NCI-H2227 (cell line): ENCODE results near the gene TMEM233.
A peak's percentile ranks its signal among the peaks of the same experiment; 100 is the strongest.

Source experiments
- DNase-seq: peaks from one replicate; lab custom pipeline; 2025; ENCODE audit not compliant: unreplicated experiment; lab: John Stamatoyannopoulos, UW

The TMEM233 gene

DNA sequence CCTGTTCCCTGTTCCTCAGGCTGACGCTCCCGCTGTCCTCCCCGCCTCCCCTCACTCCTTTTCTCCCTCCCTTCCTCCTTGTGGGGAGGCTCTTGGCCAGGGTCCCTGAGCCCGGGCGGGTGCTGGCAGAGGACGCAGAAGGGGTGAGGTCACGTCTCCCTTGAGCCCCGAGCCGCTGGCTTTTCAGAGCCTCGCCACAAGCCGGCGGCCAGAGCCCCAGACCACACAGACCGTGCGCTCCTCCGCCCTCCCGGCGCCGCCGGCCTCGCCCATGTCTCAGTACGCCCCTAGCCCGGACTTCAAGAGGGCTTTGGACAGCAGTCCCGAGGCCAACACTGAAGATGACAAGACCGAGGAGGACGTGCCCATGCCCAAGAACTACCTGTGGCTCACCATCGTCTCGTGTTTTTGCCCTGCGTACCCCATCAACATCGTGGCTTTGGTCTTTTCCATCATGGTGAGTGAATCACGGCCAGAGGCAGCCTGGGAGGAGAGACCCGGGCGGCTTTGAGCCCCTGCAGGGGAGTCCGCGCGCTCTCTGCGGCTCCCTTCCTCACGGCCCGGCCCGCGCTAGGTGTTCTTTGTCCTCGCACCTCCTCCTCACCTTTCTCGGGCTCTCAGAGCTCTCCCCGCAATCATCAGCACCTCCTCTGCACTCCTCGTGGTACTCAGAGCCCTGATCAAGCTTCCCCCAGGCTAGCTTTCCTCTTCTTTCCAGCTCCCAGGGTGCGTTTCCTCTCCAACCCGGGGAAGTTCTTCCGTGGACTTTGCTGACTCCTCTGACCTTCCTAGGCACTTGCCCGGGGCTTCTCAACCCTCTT, at the start of gene TMEM233:
Gene TMEM233, plus strand, starts transcription at position 197 of the 821 bp plus-strand sequence. Its CDS starts 75 bp downstream, at position 272.
- DNase-seq: no peak

GRCh38 chr12:119544765-119545625, 48.6 kb upstream of the TMEM233 start:
- DNase-seq: peak; percentile 82

GRCh38 chr12:119546340-119546739, 47.2 kb upstream of the TMEM233 start:
- DNase-seq: no peak

DNA sequence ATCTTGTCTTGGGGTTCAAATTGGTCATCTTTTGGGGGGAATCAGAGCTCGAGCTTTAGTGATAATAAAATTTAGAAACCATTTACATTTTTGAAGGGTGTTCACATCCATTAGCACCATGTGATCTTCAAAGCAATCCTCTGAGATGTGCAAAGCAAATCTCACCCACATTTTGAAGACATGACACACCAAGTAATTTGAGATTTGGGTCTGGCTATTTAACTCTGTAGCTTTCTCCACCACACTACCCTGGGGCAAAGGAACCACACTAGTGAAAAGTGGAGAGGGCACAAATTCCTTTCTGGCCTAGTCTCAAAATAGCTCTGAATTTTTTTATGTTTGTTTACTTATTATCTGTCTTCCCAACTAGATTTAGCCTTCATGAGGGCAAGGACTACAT, 46.6 kb upstream of the TMEM233 start:
- no peak for DNase-seq

DNA sequence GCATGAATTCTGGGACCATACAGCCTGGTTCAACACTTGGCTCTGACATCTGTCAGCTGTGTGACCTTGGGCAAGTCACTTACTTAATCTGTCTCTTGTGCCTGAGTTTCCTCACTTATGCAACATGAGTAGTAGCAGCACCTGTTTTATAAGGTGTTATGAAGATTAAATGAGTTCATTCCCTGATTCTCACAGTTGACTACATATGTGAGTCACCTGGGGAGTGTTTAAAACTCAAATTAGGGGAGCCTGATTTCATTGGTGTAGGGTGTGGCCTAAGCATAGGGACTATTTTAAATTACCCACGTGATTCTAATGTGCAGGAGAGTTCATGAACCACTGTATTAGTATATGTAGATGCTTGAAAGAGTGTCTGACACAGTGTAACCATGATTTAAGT, 36.7 kb upstream of the TMEM233 start:
- no peak for DNase-seq

GRCh38 chr12:119565404-119565803, 28.2 kb upstream of the TMEM233 start:
- no peak for DNase-seq

GRCh38 chr12:119570771-119571170, 22.8 kb upstream of the TMEM233 start:
- no peak for DNase-seq

DNA sequence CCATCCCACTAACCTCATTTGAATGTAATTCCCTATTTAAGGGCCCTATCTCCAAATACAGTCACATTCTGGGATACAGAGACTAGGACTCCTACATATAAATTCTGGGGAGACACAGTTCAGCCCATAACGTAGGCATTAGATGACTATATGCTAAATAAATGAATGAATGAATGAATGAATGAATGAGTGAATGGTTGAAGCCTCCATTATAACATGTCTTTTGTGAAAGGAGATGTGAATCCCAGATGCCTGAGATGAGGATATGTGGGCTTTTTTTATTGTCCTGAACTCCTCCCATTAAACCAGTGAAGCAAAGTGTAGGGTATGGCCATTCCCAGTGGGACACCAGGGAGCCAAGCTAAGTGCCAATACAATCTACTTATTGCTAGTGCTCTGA, 20.5 kb upstream of the TMEM233 start:
- DNase-seq: no peak

GRCh38 chr12:119574255-119574654, 19.3 kb upstream of the TMEM233 start:
- DNase-seq: no peak

DNA sequence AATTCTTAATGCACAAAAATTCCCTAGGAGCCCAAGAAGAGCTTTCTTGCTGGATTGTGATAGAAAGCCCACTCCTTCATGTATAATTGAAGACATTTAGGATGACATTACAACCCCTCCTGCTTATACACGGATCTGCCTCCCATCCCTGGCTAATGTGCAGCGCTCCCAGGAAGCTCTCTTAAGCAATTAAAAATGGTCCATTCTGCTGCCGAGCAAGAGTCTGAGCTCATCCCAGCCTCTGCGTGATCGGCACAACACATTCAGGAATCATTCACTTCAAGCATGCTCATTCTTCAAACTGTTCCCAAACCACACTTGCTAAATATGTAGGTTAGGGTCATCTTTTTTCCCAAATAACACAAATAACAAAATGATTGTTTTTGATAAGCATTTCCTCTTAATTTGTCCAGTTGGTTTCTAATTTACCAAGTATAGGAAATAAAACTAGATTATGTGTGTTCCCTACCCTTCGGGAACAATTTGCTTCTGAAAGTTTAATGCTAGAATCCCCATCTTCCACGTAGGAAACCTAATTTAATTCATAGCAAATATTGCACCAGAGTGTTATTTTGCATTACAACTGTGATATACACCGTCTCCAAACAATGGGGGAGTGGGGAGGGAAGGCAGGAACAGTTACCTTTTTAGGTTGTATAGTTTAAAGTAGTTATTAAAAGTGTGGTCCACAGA, 17.3 kb upstream of the TMEM233 start:
- DNase-seq: peak; percentile 13

DNA sequence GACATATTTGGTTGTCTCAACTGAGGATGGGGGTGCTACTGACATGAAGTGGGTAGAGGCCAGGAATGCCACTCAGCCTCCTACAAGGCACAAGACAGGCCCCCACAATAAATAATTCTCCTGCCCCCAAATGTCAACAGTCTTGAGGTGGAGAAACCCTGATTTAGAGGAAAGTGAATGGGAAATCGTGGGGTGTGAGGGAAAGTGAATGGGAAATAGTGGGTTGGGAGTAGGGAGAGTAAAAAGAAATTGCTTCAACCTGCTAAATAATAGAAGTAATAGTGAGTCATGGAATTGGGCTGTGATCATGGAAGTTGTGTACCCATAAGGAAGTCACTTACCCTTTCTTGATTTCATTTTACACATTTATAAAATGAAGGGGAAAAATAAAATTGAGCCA, 16.7 kb upstream of the TMEM233 start:
- DNase-seq: no peak

- DNase-seq: no peak
These were observed 15.5 kb upstream of the TMEM233 start for GRCh38 chr12:119578112-119578511.

GRCh38 chr12:119589097-119589496, 4.5 kb upstream of the TMEM233 start:
- DNase-seq: no peak

GRCh38 chr12:119589634-119590033, 3.9 kb upstream of the TMEM233 start:
- no peak for DNase-seq

- no peak for DNase-seq
These were observed 1.3 kb upstream of the TMEM233 start for GRCh38 chr12:119592232-119592631.

GRCh38 chr12:119594399-119594730, 791 bp downstream of the TMEM233 start:
- DNase-seq: no peak

DNA sequence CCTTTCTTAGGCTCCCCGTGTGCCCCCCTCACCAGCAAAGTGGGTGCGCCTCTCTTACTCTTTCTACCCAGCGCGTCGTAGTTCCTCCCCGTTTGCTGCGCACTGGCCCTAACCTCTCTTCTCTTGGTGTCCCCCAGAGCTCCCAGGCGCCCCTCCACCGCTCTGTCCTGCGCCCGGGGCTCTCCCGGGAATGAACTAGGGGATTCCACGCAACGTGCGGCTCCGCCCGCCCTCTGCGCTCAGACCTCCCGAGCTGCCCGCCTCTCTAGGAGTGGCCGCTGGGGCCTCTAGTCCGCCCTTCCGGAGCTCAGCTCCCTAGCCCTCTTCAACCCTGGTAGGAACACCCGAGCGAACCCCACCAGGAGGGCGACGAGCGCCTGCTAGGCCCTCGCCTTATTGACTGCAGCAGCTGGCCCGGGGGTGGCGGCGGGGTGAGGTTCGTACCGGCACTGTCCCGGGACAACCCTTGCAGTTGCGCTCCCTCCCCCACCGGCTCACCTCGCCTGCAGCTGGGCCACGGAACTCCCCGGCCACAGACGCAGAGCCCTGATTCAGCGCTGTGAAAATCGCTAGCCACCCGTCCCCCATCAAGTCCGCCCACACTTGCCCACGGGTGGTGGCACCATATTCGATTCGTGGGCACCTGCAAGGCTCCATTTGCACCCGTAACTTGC, 1.3 kb downstream of the TMEM233 start:
- DNase-seq: peak; percentile 30

- DNase-seq: no peak
These were observed 4.6 kb downstream of the TMEM233 start for GRCh38 chr12:119598159-119598558.

GRCh38 chr12:119601877-119602733, 8.5 kb downstream of the TMEM233 start:
- DNase-seq: no peak

GRCh38 chr12:119602734-119603094, 9.1 kb downstream of the TMEM233 start:
- no peak for DNase-seq
